Stimulated activated CD8-positive, alpha-beta memory T cell treated with anti-CD3 and anti-CD28 coated beads, Interleukin-7, amount 100 ng/mL, for 1 hour (primary cell): ENCODE measurements around the gene ZNF221.
"Not testable (repeated sequence)": the region's sequence is repeated elsewhere in the genome, so short reads cannot be mapped to it uniquely, and the experiment has no call there.

Source experiments
- DNase-seq, 2 donors: peaks; one replicate each; pipeline ENCODE4 v3.0.0-alpha.2; 2020; ENCODE audit warnings: low read depth in 2 of 2

Gene ZNF221

DNA sequence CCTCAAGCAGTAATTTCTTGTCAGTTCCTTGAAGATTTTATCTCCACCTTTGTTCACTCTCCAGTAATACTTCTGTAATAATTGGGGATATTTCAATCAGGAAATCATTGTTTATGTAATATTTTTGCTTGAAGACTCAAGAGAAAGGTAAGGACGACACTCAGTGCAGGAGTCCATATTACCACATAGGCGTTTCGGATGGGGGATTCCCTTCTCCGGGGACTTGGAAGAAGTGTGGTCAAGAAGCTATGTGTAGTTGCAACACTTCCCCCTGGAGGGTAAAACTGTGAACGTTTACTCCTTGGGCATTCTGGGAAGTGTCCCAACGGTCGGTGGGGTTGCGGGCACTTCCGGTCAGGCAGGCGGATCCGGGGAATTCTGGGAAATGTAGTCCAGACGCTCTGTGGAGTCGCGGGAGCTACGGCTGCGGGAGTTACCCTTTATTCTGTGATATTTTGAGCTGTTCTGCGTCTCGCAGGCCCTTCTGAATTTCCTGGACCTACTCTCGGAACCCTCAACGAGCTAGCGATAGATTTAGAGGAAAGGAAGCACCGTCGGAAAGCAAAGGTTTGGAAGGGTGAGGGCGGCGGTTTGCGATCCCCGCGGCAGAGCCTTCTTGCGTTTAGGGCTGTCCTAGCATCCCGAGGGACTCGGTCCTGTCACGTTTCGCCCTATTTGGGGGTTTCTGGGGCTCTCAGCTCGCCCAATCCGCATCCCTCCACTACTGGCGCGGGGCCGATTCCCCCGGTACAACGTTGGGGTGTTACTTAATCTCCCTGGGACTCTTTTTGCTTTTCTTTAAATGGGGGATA is at the start of gene ZNF221:
ZNF221 (plus strand) TSS at position 395 of the 812 bp plus-strand sequence. CDS start 11,499 bp downstream, outside the sequence.
- peak in 1 of 2 donors; percentile 12 for DNase-seq

DNA sequence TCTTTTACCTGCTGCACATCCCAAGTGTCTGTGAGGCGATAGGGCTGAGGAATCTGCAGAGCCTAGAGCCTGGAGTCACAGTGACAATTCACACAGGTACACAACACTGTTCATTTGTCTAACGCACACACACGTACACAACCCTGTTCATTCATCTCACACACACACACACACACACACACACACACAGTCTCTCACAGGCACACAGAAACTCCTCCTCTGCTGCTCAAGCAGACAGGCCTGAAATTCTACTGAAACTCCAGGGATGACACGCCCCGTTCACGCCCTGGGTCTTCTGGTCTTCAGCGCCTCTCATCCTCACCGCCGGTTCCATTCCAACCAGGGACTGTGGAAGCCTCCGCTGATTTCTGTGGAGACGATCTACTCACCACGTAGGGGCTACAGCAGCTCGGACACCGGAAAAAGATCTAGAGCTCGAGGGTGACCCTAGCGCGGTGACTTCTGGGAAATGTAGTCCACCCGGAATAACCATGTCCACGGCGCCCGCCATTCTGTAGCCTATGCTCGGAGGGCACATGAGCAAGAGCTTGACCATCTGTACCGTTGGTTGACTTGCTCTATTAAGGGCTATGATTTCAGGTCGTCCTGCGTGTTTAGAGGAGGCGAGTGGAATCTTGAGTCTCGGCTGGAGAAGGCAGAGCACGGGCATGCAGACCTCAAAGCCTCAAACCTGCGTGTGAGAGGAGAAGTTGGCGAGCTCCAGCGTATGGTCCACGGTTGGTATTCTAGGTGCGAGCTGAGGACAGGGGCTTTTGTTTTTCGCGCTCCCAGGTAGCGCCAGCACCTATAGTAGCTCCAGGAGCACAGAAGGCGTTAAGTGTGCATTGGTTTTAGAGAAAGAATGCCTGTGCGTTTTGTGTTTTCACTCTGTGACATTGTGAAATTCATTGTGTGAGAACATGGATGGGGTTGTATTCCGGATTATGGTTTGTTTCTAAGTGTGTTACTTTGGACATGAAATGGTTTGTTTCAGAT is 49.3 kb upstream of the ZNF221 start:
- peak; percentile 32 to 40 for DNase-seq

GRCh38 chr19:43902399-43902798 is 48.6 kb upstream of the ZNF221 start:
- no peak for DNase-seq

DNA sequence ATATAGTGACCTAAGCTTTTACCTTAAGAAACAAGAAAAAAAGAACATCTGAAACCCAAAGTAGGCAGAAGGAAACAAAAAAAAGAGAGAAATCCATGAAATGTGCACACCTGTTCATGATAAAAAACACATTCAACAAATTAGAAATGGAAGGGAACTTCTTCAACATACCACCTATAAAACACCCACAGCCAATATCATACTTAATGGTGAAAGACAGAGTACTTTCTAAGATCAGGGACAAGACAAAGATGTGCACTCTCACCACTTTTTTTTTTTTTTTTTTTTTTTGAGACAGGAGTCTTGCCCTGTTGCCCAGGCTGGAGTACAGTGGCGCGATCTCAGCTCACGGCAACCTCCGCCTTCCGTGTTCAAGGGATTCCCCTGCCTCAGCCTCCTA is 45.1 kb upstream of the ZNF221 start:
- DNase-seq: no peak

DNA sequence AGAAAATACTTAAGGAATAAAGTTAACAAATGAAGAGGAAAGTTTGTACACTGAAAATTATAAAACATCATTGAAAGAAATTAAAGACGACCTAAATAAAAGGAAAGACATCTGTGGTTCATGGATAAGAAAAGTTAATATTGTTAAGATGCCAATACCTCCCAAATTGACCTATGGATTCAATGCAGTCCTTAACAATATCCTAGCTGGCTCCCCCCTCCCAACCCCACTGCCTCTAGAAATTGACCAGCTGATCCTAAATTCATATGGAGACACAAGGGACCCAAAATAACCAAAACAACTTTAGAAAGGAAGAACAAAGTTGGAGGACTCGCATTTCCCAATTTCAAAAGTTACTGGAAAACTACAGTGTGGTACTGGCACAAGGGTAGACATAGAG is 44.3 kb upstream of the ZNF221 start:
- DNase-seq: no peak

GRCh38 chr19:43908659-43909058 is 42.4 kb upstream of the ZNF221 start:
- no peak for DNase-seq

GRCh38 chr19:43910884-43911283 is 40.1 kb upstream of the ZNF221 start:
- DNase-seq: no peak

GRCh38 chr19:43913383-43913782 is 37.6 kb upstream of the ZNF221 start:
- no peak for DNase-seq

DNA sequence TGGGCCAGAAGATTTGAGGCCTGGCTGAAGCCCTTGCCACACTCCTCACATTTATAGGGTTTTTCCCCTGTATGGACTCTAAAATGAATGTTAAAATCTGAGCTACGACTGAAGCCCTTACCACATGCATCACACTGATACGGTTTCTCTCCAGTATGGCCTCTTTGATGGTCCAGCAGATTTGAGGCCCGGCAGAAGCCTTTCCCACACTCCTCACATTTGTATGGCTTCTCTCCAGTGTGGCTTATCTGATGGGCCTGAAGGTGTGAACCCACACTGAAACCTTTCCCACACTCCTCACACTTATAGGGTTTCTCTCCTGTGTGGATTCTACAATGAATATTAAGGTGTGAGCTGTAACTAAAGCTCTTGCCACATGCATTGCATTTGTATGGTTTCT is 37.0 kb upstream of the ZNF221 start:
- no peak for DNase-seq

GRCh38 chr19:43923875-43924274 is 27.2 kb upstream of the ZNF221 start:
- no peak for DNase-seq

DNA sequence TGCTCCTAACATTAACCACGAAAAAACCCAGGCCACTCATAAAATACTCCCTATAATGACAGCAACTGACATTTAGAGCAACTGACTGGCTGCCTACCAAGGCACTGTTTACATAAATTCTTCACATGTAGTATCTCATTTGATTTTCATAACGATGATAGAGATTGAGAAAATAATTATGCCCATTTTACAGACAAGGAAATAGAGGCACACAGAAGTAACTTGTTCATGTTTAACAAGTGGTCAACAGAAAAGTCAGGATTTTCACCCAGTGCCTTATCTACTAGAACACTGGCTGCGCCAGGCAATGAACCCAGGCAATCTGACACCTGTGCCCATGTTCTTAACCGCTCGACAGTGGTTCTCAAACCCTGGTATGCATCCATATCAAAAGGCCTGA is 22.2 kb upstream of the ZNF221 start:
- no peak for DNase-seq

DNA sequence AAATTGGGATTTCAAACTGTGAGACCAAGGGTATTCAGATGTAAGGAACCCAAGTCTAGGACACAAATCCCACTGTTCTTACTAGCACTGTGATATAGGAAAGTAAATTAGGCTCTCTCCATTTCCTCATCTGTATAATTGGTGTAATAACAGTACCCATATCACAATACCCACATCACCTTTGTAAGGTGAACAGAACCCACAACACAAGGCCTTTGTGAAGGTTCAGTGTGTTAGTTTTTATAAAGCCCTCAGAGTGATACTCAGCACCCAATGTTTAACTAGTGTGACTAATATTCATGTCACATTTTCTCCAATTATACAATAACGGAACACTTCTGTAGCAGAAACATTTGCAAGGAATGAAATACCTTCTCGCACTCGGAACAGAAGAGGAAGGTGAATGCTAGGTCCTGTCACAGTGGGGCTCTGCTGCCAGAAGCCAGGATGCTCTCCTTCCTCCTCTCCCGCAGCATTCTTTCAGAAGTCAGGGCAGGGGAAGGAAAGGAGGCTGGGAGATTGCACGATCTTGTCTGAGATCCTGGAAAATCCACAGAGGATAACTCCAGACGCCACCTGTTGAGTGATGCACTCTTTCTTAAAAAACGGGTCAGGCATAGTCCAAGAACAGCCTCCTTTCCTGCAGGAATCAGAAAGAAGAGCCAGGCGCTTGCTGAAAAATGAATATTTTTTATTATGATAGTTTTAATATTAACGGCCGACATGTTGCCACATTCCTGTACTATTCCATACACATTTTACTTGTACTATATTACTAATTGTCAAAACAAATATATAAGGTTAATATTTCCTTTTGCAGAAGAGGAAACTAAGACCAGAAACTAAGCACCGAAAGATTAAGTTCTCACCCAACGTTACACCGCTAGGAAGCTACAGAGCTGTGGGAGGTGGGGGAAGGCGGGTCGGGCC is 16.7 kb upstream of the ZNF221 start:
- DNase-seq: no peak

DNA sequence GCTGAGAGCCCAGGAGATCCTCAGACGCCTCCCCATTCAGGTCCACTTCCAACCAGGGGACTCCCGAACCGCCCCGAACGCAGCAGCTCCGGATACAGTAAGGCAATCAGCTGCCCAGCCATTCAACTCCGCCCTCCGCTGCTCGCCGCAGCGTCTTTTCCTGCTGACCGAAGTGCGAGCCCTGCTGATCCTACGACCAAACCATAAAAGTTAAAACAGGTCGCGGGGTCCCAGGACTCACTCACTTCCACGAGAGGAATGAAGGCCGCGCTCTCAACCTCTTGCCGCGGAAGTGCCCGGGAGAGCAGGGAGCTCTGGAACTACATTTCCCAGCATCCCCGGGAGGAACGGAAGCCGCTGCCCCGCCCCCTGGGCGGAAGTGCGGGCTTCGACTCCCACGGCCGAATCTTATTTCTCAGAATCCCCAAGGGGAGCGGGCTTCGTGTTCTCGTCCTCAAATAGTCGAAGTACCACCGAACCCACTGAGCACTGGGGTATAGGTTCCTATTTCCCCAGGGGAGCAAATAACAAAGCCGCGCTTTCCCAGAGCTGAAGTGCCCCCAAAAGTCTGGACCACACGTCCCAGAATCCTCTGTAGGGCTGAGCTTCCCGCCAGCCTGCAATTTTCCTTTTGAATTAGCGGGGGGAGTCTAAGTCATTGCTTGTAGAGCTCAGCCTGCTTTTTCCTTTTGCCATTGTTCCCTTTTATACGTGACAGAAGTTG is 15.9 kb upstream of the ZNF221 start, which contains the start of gene ZNF45:
ZNF45 (minus strand) TSS at position 298 of the 724 bp plus-strand sequence. CDS start 13,097 bp downstream, outside the sequence.
- DNase-seq: peak; percentile 71 to 73

DNA sequence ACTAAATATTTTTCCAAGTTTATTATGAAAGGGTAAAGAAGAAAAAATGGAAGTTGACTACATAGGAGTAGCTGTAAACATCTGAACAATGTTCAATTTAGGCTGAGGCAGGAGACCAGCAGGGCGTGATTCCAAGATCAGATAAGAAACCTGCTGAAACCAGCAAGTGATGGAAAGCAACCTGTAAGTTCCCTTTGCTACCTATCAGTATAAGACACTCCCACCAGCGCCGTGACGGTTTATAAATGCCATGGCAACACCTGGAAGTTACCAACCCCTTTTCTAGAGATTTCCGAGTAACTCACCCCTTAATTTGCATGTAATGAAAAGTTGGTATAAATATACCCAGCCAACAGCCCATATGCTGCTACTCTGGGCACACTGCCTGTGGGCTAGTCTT is 14.8 kb upstream of the ZNF221 start:
- DNase-seq: no peak

GRCh38 chr19:43939557-43940260 is 11.3 kb upstream of the ZNF221 start:
- no peak for DNase-seq

DNA sequence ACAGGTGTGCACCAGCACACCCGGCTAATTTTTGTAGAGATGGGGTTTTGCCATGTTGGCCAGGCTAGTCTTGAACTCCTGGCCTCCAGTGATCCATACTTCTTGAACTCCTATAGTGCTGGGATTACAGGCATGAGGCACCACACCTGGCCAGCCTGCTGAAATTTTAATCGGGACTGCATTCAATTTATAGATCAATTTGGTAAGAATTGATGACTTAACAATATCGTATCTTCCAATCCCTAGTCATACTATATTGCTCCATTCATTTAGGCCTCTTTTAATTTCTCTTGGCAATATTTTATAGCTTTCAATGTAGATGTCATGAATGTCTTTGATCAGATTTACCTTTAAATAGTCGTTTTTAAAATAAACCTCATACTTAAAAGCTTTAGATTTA is 10.3 kb upstream of the ZNF221 start:
- DNase-seq: no peak

- DNase-seq: no peak
Observed at GRCh38 chr19:43941209-43941608, 9.8 kb upstream of the ZNF221 start.

- not testable (repeated sequence) for DNase-seq
Observed at GRCh38 chr19:43947412-43947811, 3.6 kb upstream of the ZNF221 start.

- DNase-seq: not testable (repeated sequence)
Observed at GRCh38 chr19:43949803-43950202, 1.2 kb upstream of the ZNF221 start.

DNA sequence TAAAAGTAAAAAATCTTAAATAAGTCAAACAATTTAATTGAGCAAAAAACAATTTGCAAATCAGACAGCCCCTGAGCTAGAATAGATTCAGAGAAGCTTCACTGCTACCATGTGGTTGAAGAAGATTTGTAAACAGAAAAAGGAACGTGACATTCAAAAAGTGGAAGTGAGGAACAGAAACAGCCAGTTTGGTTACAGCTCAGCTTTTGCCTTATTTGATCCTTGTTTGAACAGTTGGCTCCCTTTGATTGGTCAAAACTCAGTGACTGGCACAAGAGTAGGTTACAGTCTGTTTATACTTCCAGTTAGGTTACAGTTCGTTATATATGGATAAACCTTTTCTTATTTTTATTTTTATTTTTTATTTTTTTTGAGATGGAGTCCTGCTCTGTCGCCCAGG is 5.8 kb downstream of the ZNF221 start:
- no peak for DNase-seq
